B cell (primary cell): ENCODE results near the gene RHCE. TPM values are rescaled to one million over a fixed set of nuclear protein-coding genes. Genes with fewer than 3 reads are reported as not detected.

Experiments
- ATAC-seq: fragments of 200-7000 bp; cut with Tn5 transposase; one replicate; pipeline ENCODE4 v1.10.0; 2021; ENCODE audit warnings: low read depth, mild to moderate bottlenecking, moderate number of reproducible peaks, moderate library complexity
- CTCF ChIA-PET: fragments of 350-600 bp; sonication (Branson Sonifier 250); formaldehyde crosslinking; loops from one replicate; lab custom pipeline; 2021; ENCODE audit warnings: antibody characterized with exemption, inconsistent platforms; lab: Charles Lee
- POLR2A ChIA-PET: fragments of 350-600 bp; sonication (Branson Sonifier 250); formaldehyde crosslinking; loops from one replicate; lab custom pipeline; 2021; ENCODE audit warnings: antibody characterized with exemption; lab: Charles Lee
- DNase-seq: peaks from one replicate; pipeline ENCODE4 v3.0.0; 2013
- H2AFZ ChIP-seq: 2 replicates; pipeline ENCODE4 v1.6.1; 2012; ENCODE audit warnings: mild to moderate bottlenecking, low read depth, low read length; ENCODE audit not compliant: insufficient read depth, poor library complexity, severe bottlenecking
- H3K27ac ChIP-seq, 2 donors: 1 replicate in 1 of 2; 2 replicates in 1 of 2; pipeline ENCODE4 v1.5.1; 2012 to 2013; ENCODE audit warnings: low read length in 2 of 2, mild to moderate bottlenecking in 2 of 2, moderate library complexity in 1 of 2
- H3K27me3 ChIP-seq, 4 experiments: fragments of 200-600 bp in 1 of 4; sonication (generic) in 1 of 4; replicated peaks in 1 of 4; 1 replicate in 2 of 4; 2 replicates in 2 of 4; pipeline versions ENCODE4 v1.6.1 to v1.7.0; 2013 to 2016; ENCODE audit warnings: low read length in 3 of 4, mild to moderate bottlenecking in 2 of 4, mixed read lengths in 1 of 4, moderate library complexity in 1 of 4; ENCODE audit not compliant: insufficient read depth in 4 of 4, control insufficient read depth in 3 of 4; ENCODE audit errors: control extremely low read depth in 1 of 4
- H3K36me3 ChIP-seq, 2 experiments: replicated peaks in 1 of 2; 1 replicate in 1 of 2; 2 replicates in 1 of 2; pipeline versions ENCODE4 v1.6.1 to v1.7.1; 2013; ENCODE audit warnings: low read length in 1 of 2; ENCODE audit not compliant: insufficient read depth in 2 of 2, control insufficient read depth in 1 of 2; ENCODE audit errors: control extremely low read depth in 1 of 2, extremely low read depth in 1 of 2
- H3K4me1 ChIP-seq, 2 donors: fragments of 200-600 bp in 1 of 2; sonication (generic) in 1 of 2; 1 replicate in 1 of 2; 2 replicates in 1 of 2; pipeline versions ENCODE4 v1.5.1 to v1.6.1; 2013 to 2017; ENCODE audit warnings: low read length in 2 of 2; ENCODE audit not compliant: control insufficient read depth in 2 of 2, insufficient read depth in 2 of 2
- H3K4me2 ChIP-seq: replicated peaks from 2 replicates; pipeline ENCODE3; 2012; ENCODE audit warnings: mild to moderate bottlenecking, low read depth, low read length; ENCODE audit not compliant: poor library complexity, severe bottlenecking
- H3K4me3 ChIP-seq, 5 experiments: fragments of 200-600 bp in 1 of 5; sonication (generic) in 1 of 5; 1 replicate in 3 of 5; 2 replicates in 2 of 5; pipeline versions ENCODE4 v1.5.1 to v1.7.0; 2011 to 2016; ENCODE audit warnings: low read length in 4 of 5, mild to moderate bottlenecking in 4 of 5, low read depth in 2 of 5, control low read depth in 1 of 5, moderate library complexity in 1 of 5; ENCODE audit not compliant: insufficient read depth in 1 of 5; ENCODE audit errors: control extremely low read depth in 1 of 5, extremely low read depth in 1 of 5
- H3K79me2 ChIP-seq: fragments of 200-600 bp; sonication (generic); one replicate; pipeline ENCODE4 v1.6.0; 2016; ENCODE audit warnings: low read length; ENCODE audit not compliant: control insufficient read depth, insufficient read depth
- H3K9ac ChIP-seq: fragments of 200-600 bp; sonication (generic); 2 replicates; pipeline ENCODE4 v1.6.1; 2017; ENCODE audit warnings: mild to moderate bottlenecking, low read length, moderate library complexity
- H3K9me3 ChIP-seq, 3 donors: one replicate each; pipeline versions ENCODE4 v1.6.1 to v1.7.1; 2013; ENCODE audit warnings: low read length in 2 of 3; ENCODE audit not compliant: control insufficient read depth in 2 of 3, insufficient read depth in 1 of 3; ENCODE audit errors: control extremely low read depth in 1 of 3
- H4K20me1 ChIP-seq: 2 replicates; pipeline ENCODE4 v1.6.0; 2012; ENCODE audit warnings: mild to moderate bottlenecking, low read length; ENCODE audit not compliant: insufficient read depth, control insufficient read depth, poor library complexity, severe bottlenecking
- H3K27ac Mint-ChIP-seq: one replicate; pipeline ENCODE4 v1.8.0; 2021; ENCODE audit warnings: mixed read lengths
- H3K27me3 Mint-ChIP-seq: one replicate; pipeline ENCODE4 v1.8.0; 2021; ENCODE audit warnings: mixed read lengths
- H3K4me1 Mint-ChIP-seq: one replicate; pipeline ENCODE4 v1.8.0; 2021; ENCODE audit warnings: mixed read lengths
- H3K4me3 Mint-ChIP-seq: one replicate; pipeline ENCODE4 v1.8.0; 2021; ENCODE audit warnings: mixed read lengths
- H3K9me3 Mint-ChIP-seq: one replicate; pipeline ENCODE4 v1.8.0; 2022; ENCODE audit warnings: mixed read lengths; ENCODE audit not compliant: insufficient read depth
- CTCF ChIP-seq: fragments of 200-600 bp; IDR thresholded peaks from one replicate; pipeline ENCODE4 v1.8.0; 2022; ENCODE audit warnings: antibody characterized with exemption, mild to moderate bottlenecking
- EZH2 ChIP-seq: IDR thresholded peaks from 2 replicates; pipeline ENCODE4 v1.6.1; 2012; ENCODE audit warnings: borderline replicate concordance, low read depth, mild to moderate bottlenecking, moderate library complexity, low read length; ENCODE audit not compliant: insufficient read depth, poor library complexity, severe bottlenecking
- WGBS: methylation state at CpG from one replicate; pipeline ENCODE4 v1.1.5; 2013; ENCODE audit warnings: missing lambda C conversion rate; ENCODE audit not compliant: insufficient coverage; 5-methylcytosine and 5-hydroxymethylcytosine counted together
- intact Hi-C: fragments of 100-400 bp; cut with micrococcal nuclease; formaldehyde crosslinking; loops from one replicate; pipeline ENCODE4 v1.10.0; 2022
- polyA plus RNA-seq: library from polyadenylated mRNA; depleted of rRNA; stranded (reverse); fragments of >200 nt; gene quantifications from 2 replicates; pipeline ENCODE4 v1.2.3, GENCODE V29; 2012
- total RNA-seq, 2 donors: library from RNA; stranded (reverse); fragments of 120-200 nt in 1 of 2; gene quantifications; 1 replicate in 1 of 2; 2 replicates in 1 of 2; pipeline versions ENCODE4 v1.2.3 to v1.2.4, GENCODE V29; 2013 to 2022

Gene RHCE
- total and polyA plus RNA-seq, 2 donors (not counting 1 experiment from before 2014, with no cell fraction given), result 0.28 TPM; not detected in 1

DNA sequence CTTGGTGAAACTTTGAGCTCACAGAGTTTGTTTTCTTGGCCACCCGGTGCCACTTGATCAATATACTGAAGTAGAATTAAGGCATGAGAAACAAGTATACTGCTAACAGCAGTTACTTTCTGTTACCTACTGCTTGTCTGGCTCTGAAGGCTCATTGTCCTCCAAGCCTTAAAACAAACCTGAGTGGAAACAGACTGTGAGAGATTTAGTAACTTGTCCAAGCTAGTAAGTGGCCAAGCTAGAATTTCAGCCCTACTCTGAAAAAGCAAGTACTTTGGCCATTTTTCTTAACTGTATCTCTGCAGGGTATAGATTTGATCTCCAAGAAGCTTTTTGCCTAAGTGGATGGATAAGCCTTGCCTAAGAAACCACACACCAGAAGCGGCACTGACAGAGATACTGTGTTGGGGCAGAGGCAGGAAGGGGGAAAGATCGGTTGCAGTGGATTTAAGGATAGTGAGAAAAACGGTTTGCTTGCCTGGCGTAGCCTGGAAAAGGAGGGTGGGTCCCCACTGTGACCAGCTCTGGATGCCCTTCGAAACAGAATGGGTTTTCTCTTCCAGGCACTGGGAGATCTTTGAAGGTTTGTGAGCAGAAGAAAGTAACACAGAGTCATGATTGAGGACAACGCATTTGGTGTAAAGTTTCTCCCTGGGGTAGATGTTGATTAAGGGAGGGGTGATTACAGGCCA is 8.0 kb upstream of the RHCE start:
- Mint-ChIP-seq H3K4me1 (peaks cover 20% of the 10 kb centered on the region), H3K27ac (peak overlapping the region; percentile 39), H3K9me3 (no peaks in the 10 kb centered on the region), H3K27me3 (no peaks in the 10 kb centered on the region), H3K4me3 (peak overlapping the region; percentile 58)
- Histone ChIP-seq H3K27ac (no peak overlapping the region), H4K20me1 (no peaks in the 10 kb centered on the region), H3K4me2 (no peak overlapping the region), H2AFZ (no peak overlapping the region), H3K4me1 (peaks cover 9 to 17% of the 10 kb centered on the region in 2 donors), H3K9me3 (no peaks in the 10 kb centered on the region), H3K9ac (no peak overlapping the region), H3K4me3 (no peak overlapping the region), H3K79me2 (peaks cover 22% of the 10 kb centered on the region), H3K36me3 (no peaks in the 10 kb centered on the region), H3K27me3 (no peaks in the 10 kb centered on the region)
- WGBS, result 89% methylated on average over 5 of the region's 7 CpGs
- intact Hi-C loops, result no loop called here
- no peak for DNase-seq
- POLR2A ChIA-PET, result interaction anchor here (0.6 kb wide), 1 partner anchor 193 kb away, joined by 11 read pairs; no protein-coding TSS in a partner anchor
- TF ChIP-seq EZH2, result no peak
- no peak for ATAC-seq
- CTCF ChIA-PET, result interaction anchor here (0.5 to 1.2 kb wide), 2 partner anchors 8 to 57 kb away, joined by 3 to 4 read pairs; no protein-coding TSS in a partner anchor

GRCh38 chr1:25427696-25428095 is 7.1 kb upstream of the RHCE start:
- no peak overlapping the region for H3K9ac ChIP-seq
- H2AFZ ChIP-seq, result no peak overlapping the region
- no peaks in the 10 kb centered on the region for H3K27me3 ChIP-seq
- CTCF ChIA-PET, result interaction anchor here (0.6 to 1.2 kb wide), 3 partner anchors 58 to 671 kb away, joined by 3 to 4 read pairs (median 3); no protein-coding TSS in a partner anchor
- intact Hi-C loops, result no loop called here
- DNase-seq, result no peak
- no peak overlapping the region for H3K27ac ChIP-seq
- no peaks in the 10 kb centered on the region for H3K9me3 Mint-ChIP-seq
- no peak overlapping the region for H3K4me2 ChIP-seq
- no peak overlapping the region for H3K4me3 ChIP-seq
- no peaks in the 10 kb centered on the region for H4K20me1 ChIP-seq
- POLR2A ChIA-PET, result interaction anchor here (0.6 kb wide), 1 partner anchor 736 kb away, joined by 3 read pairs; no protein-coding TSS in a partner anchor
- H3K4me3 Mint-ChIP-seq, result no peak overlapping the region
- 100% methylated on average over 1 of the region's 1 CpG for WGBS
- H3K4me1 ChIP-seq, result peaks cover 9 to 12% of the 10 kb centered on the region in 2 donors
- H3K79me2 ChIP-seq, result peaks cover 13% of the 10 kb centered on the region
- H3K4me1 Mint-ChIP-seq, result peaks cover 12% of the 10 kb centered on the region
- ATAC-seq, result no peak
- TF ChIP-seq CTCF (no peak), EZH2 (no peak)
- no peaks in the 10 kb centered on the region for H3K9me3 ChIP-seq
- no peaks in the 10 kb centered on the region for H3K27me3 Mint-ChIP-seq
- peak overlapping the region; percentile 21 for H3K27ac Mint-ChIP-seq
- no peaks in the 10 kb centered on the region for H3K36me3 ChIP-seq
